Measurements from ENCODE around the gene ISG20L2.

GRCh38 chr1:156705918-156706656 is 22.5 kb downstream of the ISG20L2 start:
- TF ChIP-seq CTCF (IDR thresholded peaks at IDR 0.05) (peak; percentile 84), EZH2 (IDR thresholded peaks at IDR 0.05) (no peak)
